Liver (tissue), 9 donors: ENCODE data around the gene DDR1. TPM values are rescaled to one million over a fixed set of nuclear protein-coding genes. Genes with fewer than 3 reads are reported as not detected.

Experiments used
- DNase-seq: peaks from one replicate; pipeline ENCODE4 v3.0.0-alpha.2; 2017; ENCODE audit warnings: low spot score
- H3K27ac ChIP-seq, 2 donors: one replicate each; pipeline ENCODE4 v1.7.0; 2013; ENCODE audit warnings: inconsistent platforms in 2 of 2, low read length in 2 of 2, control low read depth in 1 of 2, low read depth in 1 of 2, mild to moderate bottlenecking in 1 of 2
- H3K27me3 ChIP-seq, 4 donors: one replicate each; pipeline versions ENCODE4 v1.6.1 to v1.7.0; 2013; ENCODE audit warnings: low read length in 3 of 4, inconsistent platforms in 1 of 4, mild to moderate bottlenecking in 1 of 4, moderate library complexity in 1 of 4; ENCODE audit not compliant: control insufficient read depth in 4 of 4, insufficient read depth in 4 of 4
- H3K36me3 ChIP-seq, 4 donors: one replicate each; pipeline versions ENCODE4 v1.6.1 to v1.7.0; 2013; ENCODE audit warnings: low read length in 3 of 4, mild to moderate bottlenecking in 3 of 4, low read depth in 1 of 4, moderate library complexity in 1 of 4; ENCODE audit not compliant: control insufficient read depth in 4 of 4, insufficient read depth in 3 of 4
- H3K4me1 ChIP-seq, 4 donors: one replicate each; pipeline versions ENCODE4 v1.6.1 to v1.7.0; 2013; ENCODE audit warnings: low read length in 3 of 4, mild to moderate bottlenecking in 3 of 4, moderate library complexity in 1 of 4; ENCODE audit not compliant: control insufficient read depth in 4 of 4, insufficient read depth in 4 of 4
- H3K4me3 ChIP-seq, 3 donors: one replicate each; pipeline versions ENCODE4 v1.6.1 to v1.7.0; 2013; ENCODE audit warnings: low read length in 3 of 3, control low read depth in 1 of 3, low read depth in 1 of 3, mild to moderate bottlenecking in 1 of 3
- H3K9ac ChIP-seq, 2 donors: one replicate each; pipeline ENCODE4 v1.7.0; 2013; ENCODE audit warnings: low read length in 2 of 2, mild to moderate bottlenecking in 2 of 2, moderate library complexity in 2 of 2, control low read depth in 1 of 2, low read depth in 1 of 2
- H3K9me3 ChIP-seq, 4 donors: one replicate each; pipeline versions ENCODE4 v1.6.1 to v1.7.0; 2013; ENCODE audit warnings: low read length in 3 of 4; ENCODE audit not compliant: control insufficient read depth in 4 of 4
- ATF3 ChIP-seq: IDR thresholded peaks from 2 replicates; pipeline ENCODE4 v1.6.1; 2016; ENCODE audit warnings: antibody characterized with exemption
- CTCF ChIP-seq: fragments of 150-350 bp; IDR thresholded peaks from 2 replicates; pipeline ENCODE4 v1.5.1; 2017; ENCODE audit warnings: improper control_type of control experiment, low read depth, low read length; ENCODE audit not compliant: missing input control
- EGR1 ChIP-seq, 2 donors: IDR thresholded peaks; 2 replicates each; pipeline ENCODE4 v1.6.1; 2016 to 2018; ENCODE audit warnings: antibody characterized with exemption in 2 of 2, low read depth in 2 of 2
- FOXA1 ChIP-seq: IDR thresholded peaks from 2 replicates; pipeline ENCODE4 v1.6.1; 2016; ENCODE audit warnings: antibody characterized with exemption
- FOXA2 ChIP-seq: IDR thresholded peaks from 2 replicates; pipeline ENCODE4 v1.6.1; 2016; ENCODE audit warnings: antibody characterized with exemption
- GABPA ChIP-seq, 2 donors: IDR thresholded peaks in 1 of 2; conservative IDR thresholded peaks in 1 of 2; 2 replicates each; pipeline ENCODE4 v1.6.1; 2016; ENCODE audit warnings: antibody characterized with exemption in 2 of 2, mild to moderate bottlenecking in 1 of 2, moderate library complexity in 1 of 2
- HNF4A ChIP-seq, 2 donors: conservative IDR thresholded peaks; 2 replicates each; pipeline ENCODE4 v1.6.1; 2016; ENCODE audit warnings: antibody characterized with exemption in 2 of 2, mild to moderate bottlenecking in 2 of 2
- HNF4G ChIP-seq: IDR thresholded peaks from 2 replicates; pipeline ENCODE4 v1.6.1; 2016; ENCODE audit warnings: antibody characterized with exemption
- JUND ChIP-seq, 2 donors: IDR thresholded peaks; 2 replicates each; pipeline ENCODE4 v1.6.1; 2016; ENCODE audit warnings: antibody characterized with exemption in 2 of 2
- MAX ChIP-seq: IDR thresholded peaks from 2 replicates; pipeline ENCODE4 v1.6.1; 2016; ENCODE audit warnings: antibody characterized with exemption
- NR2F2 ChIP-seq: IDR thresholded peaks from 2 replicates; pipeline ENCODE4 v1.6.1; 2016; ENCODE audit warnings: antibody characterized with exemption
- RAD21 ChIP-seq, 2 donors: IDR thresholded peaks; 2 replicates each; pipeline ENCODE4 v1.6.1; 2016; ENCODE audit warnings: antibody characterized with exemption in 2 of 2, mild to moderate bottlenecking in 2 of 2
- REST ChIP-seq: IDR thresholded peaks from 2 replicates; pipeline ENCODE4 v1.6.1; 2016; ENCODE audit warnings: antibody characterized with exemption, mild to moderate bottlenecking
- RXRA ChIP-seq, 2 donors: IDR thresholded peaks; 2 replicates each; pipeline ENCODE4 v1.6.1; 2017 to 2018; ENCODE audit warnings: antibody characterized with exemption in 2 of 2, mild to moderate bottlenecking in 1 of 2
- SP1 ChIP-seq: IDR thresholded peaks from 2 replicates; pipeline ENCODE4 v1.6.1; 2018; ENCODE audit warnings: antibody characterized with exemption, mild to moderate bottlenecking
- TAF1 ChIP-seq: conservative IDR thresholded peaks from 2 replicates; pipeline ENCODE4 v1.6.1; 2016; ENCODE audit warnings: antibody characterized with exemption, mild to moderate bottlenecking
- YY1 ChIP-seq: IDR thresholded peaks from 2 replicates; pipeline ENCODE4 v1.6.1; 2016; ENCODE audit warnings: antibody characterized with exemption, mild to moderate bottlenecking
- ZBTB33 ChIP-seq: IDR thresholded peaks from 2 replicates; pipeline ENCODE4 v1.6.1; 2016; ENCODE audit warnings: antibody characterized with exemption
- WGBS: extraction: QIAGEN DNeasy Blood & Tissue Kit; methylation state at CpG from one replicate; pipeline ENCODE4 v1.1.7; 2013; 5-methylcytosine and 5-hydroxymethylcytosine counted together
- polyA plus RNA-seq, 2 donors: library from polyadenylated mRNA; stranded (reverse) in 1 of 2; unstranded in 1 of 2; fragments of 200-250 nt in 1 of 2; fragments of >200 nt in 1 of 2; fragmentation: Nextera tagmentation in 1 of 2; extraction: Ambion mirVana in 1 of 2; gene quantifications; one replicate each; pipeline versions ENCODE4 v1.2.1 to v1.2.3, GENCODE V29; 2013 to 2015
- total RNA-seq, 2 donors: library from RNA; depleted of rRNA; stranded (reverse); fragments of >200 nt; gene quantifications; one replicate each; pipeline ENCODE4 v1.2.3, GENCODE V29; 2014
- donor health status: healthy.
- donor health status: healthy.
- donor health status: healthy.
- donor health status: healthy.
- donor health status: healthy.

DDR1 gene
- total and polyA plus RNA-seq, 4 donors: 1.2 to 5.3 (median 4.4) TPM

GRCh38 chr6:30932665-30933365 is 48.5 kb downstream of the DDR1 start:
- Histone ChIP-seq H3K27me3 (peaks cover 0 to 5% (median 0%) of the 10 kb centered on the region in 4 donors), H3K4me1 (no peaks in the 10 kb centered on the region), H3K9me3 (peaks cover 0 to 3% (median 1%) of the 10 kb centered on the region in 4 donors), H3K27ac (no peak overlapping the region), H3K36me3 (no peaks in the 10 kb centered on the region), H3K4me3 (no peak overlapping the region), H3K9ac (no peak overlapping the region)
- no peak for DNase-seq
- 84% methylated on average over 6 of the region's 6 CpGs for WGBS
- TF ChIP-seq ZBTB33 (no peak), HNF4A (conservative IDR thresholded peaks at IDR 0.05) (no peak), SP1 (no peak), CTCF (no peak), YY1 (no peak), HNF4G (no peak), EGR1 (IDR thresholded peaks at IDR 0.05; ENCODE audit: low read depth in 2 of 2) (no peak), JUND (IDR thresholded peaks at IDR 0.05) (no peak), RXRA (IDR thresholded peaks at IDR 0.05) (no peak), TAF1 (no peak), FOXA2 (no peak)

- no peak for DNase-seq
- H3K4me3 ChIP-seq: no peak overlapping the region
- H3K9ac ChIP-seq: no peak overlapping the region
- no peaks in the 10 kb centered on the region for H3K4me1 ChIP-seq
- peaks cover 0 to 5% (median 1%) of the 10 kb centered on the region in 4 donors for H3K27me3 ChIP-seq
- TF ChIP-seq NR2F2 (no peak), MAX (no peak), TAF1 (no peak), CTCF (no peak), SP1 (no peak), JUND (IDR thresholded peaks at IDR 0.05) (no peak), RAD21 (IDR thresholded peaks at IDR 0.05) (no peak), RXRA (IDR thresholded peaks at IDR 0.05) (no peak), YY1 (no peak), FOXA2 (no peak), ZBTB33 (no peak), REST (no peak), GABPA (IDR thresholded peaks at IDR 0.05 in 1 of 2, conservative IDR thresholded peaks at IDR 0.05 in 1 of 2) (no peak), ATF3 (no peak), FOXA1 (no peak), HNF4A (conservative IDR thresholded peaks at IDR 0.05) (no peak)
- no peak overlapping the region for H3K27ac ChIP-seq
- 45% methylated on average over 3 of the region's 3 CpGs for WGBS
- no peaks in the 10 kb centered on the region for H3K9me3 ChIP-seq
- no peaks in the 10 kb centered on the region for H3K36me3 ChIP-seq
These were observed 50.7 kb downstream of the DDR1 start for GRCh38 chr6:30935018-30935417.
